HG03039 (cell line): ENCODE results near the gene ZNF584.
"Not testable (repeated sequence)": the region's sequence is repeated elsewhere in the genome, so short reads cannot be mapped to it uniquely, and the experiment has no call there.

Source experiments
- ATAC-seq: cut with Tn5 transposase; IDR thresholded peaks from one replicate; pipeline ENCODE4 v1.9.1; 2021; ENCODE audit warnings: mild to moderate bottlenecking, moderate library complexity; ENCODE audit not compliant: unreplicated experiment

ZNF584 gene

GRCh38 chr19:58408152-58409009 is at the start of gene ZNF584:
Gene ZNF584 (plus strand): TSS chr19:58408649. CDS start chr19:58409148, 499 bp downstream.
- ATAC-seq = peak; percentile 85

GRCh38 chr19:58361900-58362271 is 46.6 kb upstream of the ZNF584 start:
- ATAC-seq = no peak

GRCh38 chr19:58362272-58362994 is 46.0 kb upstream of the ZNF584 start, which contains the start of gene ZNF497:
Gene ZNF497 (minus strand): TSS chr19:58362751. CDS start chr19:58357635, 5,116 bp downstream.
- peak; percentile 86 for ATAC-seq

- ATAC-seq = no peak
These were observed 44.3 kb upstream of the ZNF584 start for GRCh38 chr19:58364146-58364545.

- no peak for ATAC-seq
These were observed 41.6 kb upstream of the ZNF584 start for GRCh38 chr19:58366585-58367430.

- no peak for ATAC-seq
These were observed 40.6 kb upstream of the ZNF584 start for GRCh38 chr19:58367698-58368454.

- ATAC-seq = no peak
These were observed 39.7 kb upstream of the ZNF584 start for GRCh38 chr19:58368561-58369360.

GRCh38 chr19:58372311-58373133 is 35.9 kb upstream of the ZNF584 start:
- ATAC-seq = no peak

GRCh38 chr19:58374200-58374599 is 34.2 kb upstream of the ZNF584 start:
- ATAC-seq = no peak

GRCh38 chr19:58376724-58377123 is 31.7 kb upstream of the ZNF584 start:
- ATAC-seq = not testable (repeated sequence)

- no peak for ATAC-seq
These were observed 29.2 kb upstream of the ZNF584 start for GRCh38 chr19:58379246-58379645.

- no peak for ATAC-seq
These were observed 28.3 kb upstream of the ZNF584 start for GRCh38 chr19:58380037-58380661.

- peak; percentile 71 for ATAC-seq
These were observed 27.6 kb upstream of the ZNF584 start, which contains the start of gene ZNF837 for GRCh38 chr19:58380662-58381459. Gene ZNF837 (minus strand): TSS chr19:58381030. CDS start chr19:58369332, 11,698 bp downstream.

- ATAC-seq = no peak
These were observed 26.8 kb upstream of the ZNF584 start for GRCh38 chr19:58381460-58382212.

GRCh38 chr19:58382997-58383603 is 25.3 kb upstream of the ZNF584 start:
- no peak for ATAC-seq

- no peak for ATAC-seq
These were observed 23.0 kb upstream of the ZNF584 start for GRCh38 chr19:58385313-58385890.
